GM18511 (cell line): ENCODE results near the gene ARHGAP42.
A peak's percentile ranks its signal among the peaks of the same experiment; 100 is the strongest.

ENCODE experiments used
- ATAC-seq: cut with Tn5 transposase; IDR thresholded peaks from one replicate; pipeline ENCODE4 v1.9.1; 2021; ENCODE audit warnings: mild to moderate bottlenecking, moderate library complexity; ENCODE audit not compliant: unreplicated experiment

Gene ARHGAP42

GRCh38 chr11:100827934-100828661 is 141.0 kb downstream of the ARHGAP42 start:
- ATAC-seq, result peak; percentile 89

- no peak for ATAC-seq
Measured at GRCh38 chr11:100830274-100830673, 143.2 kb downstream of the ARHGAP42 start.

DNA sequence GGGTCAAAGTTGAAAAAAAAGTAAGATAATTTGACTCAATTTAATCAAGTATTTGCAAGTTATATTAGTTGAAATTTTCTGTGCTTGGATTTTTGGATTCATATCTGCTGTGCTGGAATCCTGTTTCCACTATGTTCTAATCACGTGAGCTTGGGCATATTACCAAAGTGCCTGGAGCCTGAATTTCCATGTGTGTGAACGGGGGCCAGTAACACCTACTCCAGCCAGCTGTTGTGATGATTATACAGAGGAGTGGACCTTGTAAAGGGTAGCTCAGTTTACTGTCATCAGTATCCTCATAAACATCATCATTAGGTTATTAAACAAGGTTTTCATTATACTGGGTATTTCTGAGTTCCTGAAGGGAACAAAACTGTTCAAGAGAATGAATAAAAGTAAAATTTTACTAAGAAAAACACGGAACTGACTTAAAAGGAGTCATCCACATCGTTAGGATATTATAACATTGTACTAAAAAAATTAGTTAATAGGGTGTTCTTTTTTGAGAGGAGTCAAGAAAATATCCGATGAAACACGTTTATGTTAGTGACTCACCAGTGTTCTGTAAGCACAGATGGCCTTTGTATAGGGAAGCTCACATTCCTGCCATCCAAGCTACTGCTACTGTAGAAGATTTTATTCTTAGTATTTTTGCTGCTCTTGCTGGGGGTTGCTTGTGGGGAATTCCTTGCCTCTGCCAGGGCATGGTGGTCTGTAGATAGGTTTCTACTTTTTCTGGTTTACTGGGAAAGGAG is 144.1 kb downstream of the ARHGAP42 start:
- ATAC-seq, result no peak

DNA sequence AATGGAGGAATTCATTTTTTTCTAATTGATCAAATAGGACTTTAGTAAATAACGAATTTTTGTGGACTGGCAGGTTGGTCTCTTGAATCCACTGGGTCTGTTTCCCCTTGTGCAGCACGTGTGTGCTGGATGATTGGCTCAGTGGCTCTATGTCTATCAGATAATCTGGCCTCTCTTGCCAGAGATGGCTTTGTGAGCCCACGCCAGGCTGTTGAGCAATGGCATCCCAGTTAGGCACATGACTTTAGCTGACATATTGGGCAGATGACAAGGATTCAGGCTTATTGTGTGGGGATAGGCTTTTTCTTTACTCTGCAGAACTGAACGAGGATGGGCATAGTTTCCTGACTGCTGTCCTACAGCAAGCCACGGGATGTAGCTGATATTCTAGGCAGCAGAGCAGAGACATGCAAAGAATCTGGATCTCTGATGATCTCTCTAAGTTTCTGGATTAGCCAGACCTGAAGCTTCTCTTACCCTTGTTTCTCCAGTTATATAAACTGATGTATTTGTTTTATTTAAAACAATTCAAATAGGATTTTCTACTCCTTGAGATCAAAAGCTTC is 144.9 kb downstream of the ARHGAP42 start:
- ATAC-seq, result no peak

DNA sequence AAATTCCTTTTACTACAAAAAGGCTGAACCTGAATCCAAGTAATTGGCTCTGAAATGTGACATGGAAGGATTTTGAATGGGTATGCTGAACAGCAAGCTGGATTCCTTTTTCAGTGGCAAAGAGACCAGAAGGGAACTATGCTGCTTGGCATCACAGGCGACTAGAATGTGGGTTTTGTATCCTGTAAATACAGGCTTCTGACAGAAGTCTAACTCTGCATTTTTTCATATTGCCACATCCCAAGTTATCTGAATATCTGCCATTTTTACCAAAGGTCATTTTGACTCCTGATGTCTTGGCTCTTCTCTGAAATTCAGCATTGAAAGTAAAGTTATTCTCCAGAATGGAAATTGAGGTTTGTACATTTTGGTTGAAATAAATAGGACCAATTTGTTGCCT is 145.7 kb downstream of the ARHGAP42 start:
- no peak for ATAC-seq

DNA sequence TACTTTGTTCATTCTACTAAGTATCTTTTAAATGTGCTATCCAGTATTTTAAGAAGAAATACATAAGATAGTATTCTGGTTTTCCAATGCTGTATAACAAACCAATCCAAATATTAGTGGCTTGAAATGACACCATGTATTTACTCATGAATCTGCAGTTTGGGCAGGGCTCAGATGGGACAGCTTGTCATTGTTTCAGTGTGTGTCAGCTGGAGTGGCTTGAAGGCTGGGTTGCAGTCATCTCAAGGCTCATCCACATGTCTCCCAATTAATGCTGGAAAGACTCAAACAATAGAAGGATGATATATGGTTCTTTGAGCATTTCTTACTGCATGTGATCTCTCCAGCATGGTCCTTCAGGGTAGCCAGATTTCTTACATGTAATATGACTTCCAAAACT is 146.2 kb downstream of the ARHGAP42 start:
- ATAC-seq, result no peak

DNA sequence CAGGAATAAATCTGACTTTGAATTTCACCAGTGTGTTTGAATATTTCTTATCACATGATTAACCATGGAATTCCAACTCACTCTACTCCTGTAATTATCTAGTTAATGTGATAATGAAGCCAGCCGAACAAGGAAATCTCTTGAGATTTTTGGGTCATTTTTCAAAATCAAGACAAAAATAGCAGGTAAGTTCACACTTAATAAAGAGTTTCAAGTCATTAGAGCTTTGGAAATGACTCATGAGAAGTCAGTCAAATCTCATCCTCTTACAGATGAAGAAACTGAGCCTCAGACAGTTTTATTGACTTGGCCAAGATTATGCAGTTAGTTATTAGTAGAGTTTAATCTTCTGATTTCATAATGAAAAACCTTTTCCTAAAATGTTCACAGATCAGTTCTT is 148.8 kb downstream of the ARHGAP42 start:
- ATAC-seq, result no peak

DNA sequence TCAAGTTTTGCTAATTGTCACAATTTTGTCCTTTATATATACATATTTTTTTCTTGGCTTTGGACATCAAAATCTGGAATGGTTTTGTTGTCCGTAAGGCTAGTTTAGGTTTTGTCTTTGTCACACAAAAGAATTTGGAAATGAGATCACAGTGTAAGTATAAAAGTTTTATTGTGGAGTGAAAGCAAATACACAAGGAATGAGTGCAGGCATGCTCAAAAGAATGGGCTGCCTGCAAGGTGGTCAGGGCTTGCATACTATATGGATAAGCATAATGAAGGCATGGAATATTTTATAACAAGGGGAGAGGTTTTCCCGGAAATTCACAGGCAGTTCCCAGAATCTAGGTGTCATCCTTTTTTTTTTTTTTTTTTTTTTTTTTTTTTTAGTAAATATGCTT is 150.2 kb downstream of the ARHGAP42 start:
- ATAC-seq, result no peak

DNA sequence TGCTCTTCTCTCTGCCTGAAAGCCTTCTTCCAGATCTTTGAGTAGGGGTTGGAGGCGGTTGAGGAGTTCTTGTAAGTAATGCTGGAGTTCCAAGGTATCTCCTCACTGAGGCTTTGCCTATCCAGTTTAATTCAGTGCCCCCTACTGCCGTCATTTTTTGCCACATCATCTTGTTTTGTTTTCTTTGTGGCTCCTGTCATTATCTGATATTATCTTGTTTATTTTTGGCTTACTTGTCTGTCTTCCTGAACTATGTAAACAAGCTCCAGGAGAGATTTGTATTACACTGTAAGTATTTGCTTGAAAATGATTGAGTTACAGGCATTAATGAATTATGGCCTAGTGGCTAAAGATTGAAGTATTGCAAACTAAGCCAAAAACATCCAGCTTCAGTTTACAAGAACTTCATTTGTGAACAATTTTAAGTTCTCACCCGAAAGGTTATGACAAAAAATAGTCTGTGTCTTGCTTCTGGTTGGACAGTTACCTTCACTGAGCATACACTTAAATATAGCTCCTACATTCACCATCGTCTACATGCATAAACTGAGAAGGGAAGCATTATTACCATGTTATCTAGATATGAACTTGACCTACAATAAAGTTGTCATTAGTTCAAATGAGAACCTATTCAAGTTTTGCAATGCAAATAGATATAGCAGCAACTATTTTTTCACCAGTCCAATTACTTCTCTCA is 154.8 kb downstream of the ARHGAP42 start:
- ATAC-seq, result no peak

DNA sequence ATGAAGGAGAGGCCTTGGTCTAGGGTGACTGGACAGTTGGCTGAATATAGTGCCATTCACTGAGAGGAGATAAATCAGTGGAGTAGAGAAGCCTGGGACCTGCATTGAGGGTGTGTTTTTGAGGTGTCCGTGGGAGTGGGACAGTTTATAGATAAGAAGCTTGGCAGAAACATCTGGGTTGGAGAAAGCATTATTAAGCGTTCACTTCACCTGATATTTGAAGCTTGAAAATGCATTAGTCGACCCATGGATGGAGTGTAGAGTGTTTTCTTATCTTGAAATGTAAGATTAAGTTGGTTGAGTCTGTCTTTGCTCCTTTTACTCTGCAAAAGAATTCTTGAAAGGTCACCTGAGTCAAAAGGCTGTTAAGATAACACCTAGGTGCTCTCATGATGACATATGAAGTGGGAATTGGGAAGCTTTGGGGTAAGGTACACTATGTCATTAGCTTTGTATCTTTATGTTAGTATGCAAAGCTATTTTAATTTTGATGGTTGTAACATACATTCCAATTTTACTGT is 160.7 kb downstream of the ARHGAP42 start:
- no peak for ATAC-seq

DNA sequence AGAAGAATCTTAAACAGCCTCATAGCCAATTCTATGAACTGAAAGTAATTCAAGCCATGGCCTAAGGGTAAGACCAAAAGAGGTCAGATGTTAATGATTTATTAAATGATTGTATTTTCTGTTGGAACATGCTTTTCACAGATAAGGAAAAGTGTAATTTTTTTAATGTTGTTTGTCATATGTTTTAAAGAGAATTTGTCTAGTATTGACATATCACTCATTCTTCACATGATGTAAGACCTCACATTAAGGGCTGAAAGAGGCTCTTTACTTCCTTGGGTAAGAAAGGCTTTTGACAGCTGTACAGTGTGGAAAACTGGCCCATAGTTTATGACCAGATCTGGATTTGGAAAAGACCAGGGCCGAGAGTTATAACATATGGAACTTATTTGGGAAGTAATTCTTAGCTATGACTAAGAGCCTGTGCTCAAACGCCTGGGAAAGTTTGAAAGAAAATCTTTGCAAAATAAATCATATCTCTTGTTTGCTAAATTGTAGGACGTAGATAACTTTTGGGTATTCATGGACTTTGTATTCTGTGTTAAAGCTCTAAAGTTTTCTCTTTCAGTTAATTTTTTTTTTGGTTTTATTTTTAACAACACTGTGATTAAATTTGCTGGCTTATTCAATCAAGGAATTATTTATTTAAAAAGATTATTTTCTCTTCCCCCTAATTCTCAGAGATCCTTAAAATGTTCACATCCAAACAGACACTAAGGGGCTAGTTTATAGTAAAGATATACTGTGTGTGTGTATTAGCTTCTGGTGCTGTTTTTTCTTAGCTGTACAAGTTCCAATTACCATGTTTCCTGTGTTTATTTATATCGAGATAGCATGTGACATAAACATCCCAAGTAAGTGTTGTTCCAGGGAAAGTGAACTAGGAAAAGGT is 162.2 kb downstream of the ARHGAP42 start:
- ATAC-seq, result no peak

GRCh38 chr11:100849901-100850235 is 162.8 kb downstream of the ARHGAP42 start:
- no peak for ATAC-seq

DNA sequence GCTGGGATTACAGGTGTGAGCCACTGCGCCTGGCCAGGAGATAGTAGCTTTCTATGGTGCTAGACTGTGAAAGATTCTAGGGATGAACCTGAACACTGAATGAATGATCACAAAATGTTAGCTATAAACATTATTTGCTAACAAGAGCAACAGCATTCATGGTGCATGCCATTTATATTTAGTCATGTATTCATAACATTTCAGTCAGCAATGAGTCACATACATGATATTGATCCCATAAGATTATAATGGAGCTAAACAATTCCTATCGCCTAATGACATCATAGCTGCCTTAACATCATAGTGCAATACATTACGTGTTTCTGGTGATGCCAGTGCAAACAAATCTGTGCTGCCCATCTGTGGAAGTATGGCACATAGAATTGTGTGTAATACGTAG is 164.1 kb downstream of the ARHGAP42 start:
- no peak for ATAC-seq

- ATAC-seq, result no peak
Measured at GRCh38 chr11:100851584-100852152, 164.6 kb downstream of the ARHGAP42 start.

DNA sequence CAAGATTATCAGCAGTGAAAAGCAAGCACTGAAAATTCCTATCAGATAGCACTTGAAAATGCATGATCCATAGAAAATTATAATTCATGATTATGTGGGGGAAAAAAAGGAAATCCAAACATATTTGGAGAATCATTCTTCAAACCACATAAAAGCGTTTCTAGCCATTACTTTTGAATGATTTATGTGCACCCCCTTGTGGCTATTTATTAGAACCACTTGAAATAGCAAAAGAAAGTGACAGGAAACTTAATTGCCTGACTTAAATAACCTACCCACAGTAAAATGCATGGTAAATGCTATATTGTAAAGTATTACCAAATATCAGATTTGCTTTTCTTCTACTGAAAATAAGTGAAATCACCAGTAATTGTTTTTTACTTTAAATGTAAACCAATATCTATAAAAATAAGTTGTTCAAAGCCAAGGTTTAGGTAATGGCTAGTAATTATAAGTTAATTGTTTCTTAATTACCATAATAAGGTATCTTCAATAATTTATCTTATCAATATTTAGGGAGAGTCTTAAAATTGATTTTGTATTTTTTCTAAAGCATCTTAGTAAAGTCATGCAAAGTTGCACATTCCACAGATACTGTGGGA is 168.5 kb downstream of the ARHGAP42 start:
- peak; percentile 80 for ATAC-seq

GRCh38 chr11:100857236-100858005 is 170.3 kb downstream of the ARHGAP42 start:
- ATAC-seq, result no peak

GRCh38 chr11:100860318-100861155 is 173.4 kb downstream of the ARHGAP42 start:
- no peak for ATAC-seq

DNA sequence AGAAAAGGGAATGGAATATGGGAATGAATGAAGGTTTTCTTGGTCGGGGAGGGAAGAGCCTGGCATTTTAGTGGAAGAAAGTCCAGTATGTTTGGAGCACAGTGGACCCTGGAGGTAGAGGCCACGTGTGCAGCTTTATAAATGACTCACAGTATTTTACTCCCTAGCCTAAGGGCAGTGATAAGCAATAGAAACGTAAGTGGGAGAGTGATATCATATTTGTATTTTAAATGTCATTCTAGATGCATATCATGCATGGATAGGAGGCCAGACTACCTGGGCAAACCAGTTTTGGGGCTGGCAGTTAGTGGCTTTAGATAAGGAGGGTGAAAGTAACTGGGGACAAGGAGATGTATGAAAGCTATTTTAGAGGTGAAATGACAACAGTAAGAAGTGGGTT is 174.1 kb downstream of the ARHGAP42 start:
- ATAC-seq, result no peak
